DND-41 (cell line): Measurements from ENCODE around the gene CAV3.
"Not testable (repeated sequence)": the region's sequence is repeated elsewhere in the genome, so short reads cannot be mapped to it uniquely, and the experiment has no call there.

Experiments used
- EZH2 ChIP-seq: IDR thresholded peaks from 3 replicates; pipeline ENCODE4 v1.6.1; 2012; ENCODE audit warnings: borderline replicate concordance, low read depth, mild to moderate bottlenecking, moderate library complexity, low read length, inconsistent platforms; ENCODE audit not compliant: severe bottlenecking
- TF ChIP-seq, protein P1 (sequence below): IDR thresholded peaks from 2 replicates; pipeline ENCODE4 v1.5.1; 2012; ENCODE audit warnings: borderline replicate concordance, low read length, moderate library complexity, mild to moderate bottlenecking; ENCODE audit not compliant: poor library complexity, severe bottlenecking; ENCODE audit errors: extremely low read depth

DNA sequence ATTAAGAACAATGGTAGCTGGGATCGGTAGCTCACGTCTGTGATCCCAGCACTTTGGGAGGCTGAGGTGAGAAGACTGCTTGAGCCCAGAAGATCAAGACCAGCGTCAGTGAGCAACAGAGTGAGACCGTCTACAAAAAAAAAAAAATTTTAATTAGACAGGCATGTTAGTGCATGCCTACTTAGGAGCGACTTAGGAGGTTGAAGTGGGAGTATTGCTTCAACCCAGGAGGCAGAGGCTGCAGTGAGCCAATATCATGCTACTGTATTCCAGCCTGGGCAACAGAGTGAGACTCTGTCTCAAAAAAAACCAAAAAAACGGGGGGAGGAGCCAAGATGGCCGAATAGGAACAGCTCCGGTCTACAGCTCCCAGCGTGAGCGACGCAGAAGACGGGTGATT lies 17.8 kb upstream of the CAV3 start:
- TF ChIP-seq, protein P1, sequence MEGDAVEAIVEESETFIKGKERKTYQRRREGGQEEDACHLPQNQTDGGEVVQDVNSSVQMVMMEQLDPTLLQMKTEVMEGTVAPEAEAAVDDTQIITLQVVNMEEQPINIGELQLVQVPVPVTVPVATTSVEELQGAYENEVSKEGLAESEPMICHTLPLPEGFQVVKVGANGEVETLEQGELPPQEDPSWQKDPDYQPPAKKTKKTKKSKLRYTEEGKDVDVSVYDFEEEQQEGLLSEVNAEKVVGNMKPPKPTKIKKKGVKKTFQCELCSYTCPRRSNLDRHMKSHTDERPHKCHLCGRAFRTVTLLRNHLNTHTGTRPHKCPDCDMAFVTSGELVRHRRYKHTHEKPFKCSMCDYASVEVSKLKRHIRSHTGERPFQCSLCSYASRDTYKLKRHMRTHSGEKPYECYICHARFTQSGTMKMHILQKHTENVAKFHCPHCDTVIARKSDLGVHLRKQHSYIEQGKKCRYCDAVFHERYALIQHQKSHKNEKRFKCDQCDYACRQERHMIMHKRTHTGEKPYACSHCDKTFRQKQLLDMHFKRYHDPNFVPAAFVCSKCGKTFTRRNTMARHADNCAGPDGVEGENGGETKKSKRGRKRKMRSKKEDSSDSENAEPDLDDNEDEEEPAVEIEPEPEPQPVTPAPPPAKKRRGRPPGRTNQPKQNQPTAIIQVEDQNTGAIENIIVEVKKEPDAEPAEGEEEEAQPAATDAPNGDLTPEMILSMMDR: not testable (repeated sequence)
- TF ChIP-seq EZH2: not testable (repeated sequence)
